Measurements from ENCODE around the gene KIF15.
"Not testable (repeated sequence)": the region's sequence is repeated elsewhere in the genome, so short reads cannot be mapped to it uniquely, and the experiment has no call there.

Gene KIF15

DNA sequence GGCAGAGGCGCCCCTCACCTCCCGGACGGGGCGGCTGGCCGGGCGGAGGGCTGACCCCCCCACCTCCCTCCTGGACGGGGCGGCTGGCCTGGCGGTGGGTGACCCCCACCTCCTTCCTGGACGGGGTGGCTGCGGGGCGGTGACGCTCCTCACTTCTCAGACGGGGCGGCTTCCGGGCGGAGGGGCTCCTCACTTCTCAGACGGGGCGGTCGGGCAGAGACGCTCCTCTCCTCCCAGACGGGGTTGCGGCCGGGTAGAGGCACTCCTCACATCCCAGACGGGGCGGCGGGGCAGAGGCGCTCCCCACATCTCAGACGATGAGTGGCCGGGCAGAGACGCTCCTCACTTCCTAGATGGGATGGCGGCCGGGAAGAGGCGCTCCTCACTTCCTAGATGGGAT lies 59.6 kb downstream of the KIF15 start:
- not testable (repeated sequence) for DNase-seq (ENCODE audit: low spot score)

DNA sequence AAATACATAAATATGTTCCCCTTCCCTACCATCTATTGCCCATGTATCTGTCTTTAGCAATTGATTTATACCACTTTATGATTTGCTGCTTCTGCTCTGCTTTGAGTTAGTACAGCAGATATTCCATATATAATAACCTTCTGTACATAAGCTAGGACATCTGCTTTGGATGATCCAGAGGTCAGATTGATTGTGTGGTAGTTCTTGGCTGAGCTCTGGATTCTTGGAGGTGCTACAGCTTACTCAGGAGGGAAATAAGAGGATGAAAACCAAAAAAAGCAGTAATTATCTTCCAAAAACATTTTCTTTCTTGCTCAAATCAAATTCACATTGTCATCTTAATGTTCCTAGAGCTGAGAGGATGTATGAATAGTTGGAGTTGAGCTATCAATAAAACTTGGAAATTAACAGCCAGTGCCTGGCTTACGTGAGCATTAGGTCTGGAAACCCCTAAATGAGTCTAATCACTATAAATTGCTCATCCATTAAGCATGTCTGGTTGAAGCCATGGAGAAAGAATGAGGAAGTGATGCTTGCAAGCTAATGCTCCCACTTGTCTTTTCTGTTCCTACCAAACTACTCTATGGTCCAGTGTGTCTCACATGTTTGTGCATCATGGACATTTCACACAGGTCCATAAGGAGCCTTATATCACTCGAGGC lies 63.8 kb downstream of the KIF15 start:
- no peak for DNase-seq (ENCODE audit: low spot score)

DNA sequence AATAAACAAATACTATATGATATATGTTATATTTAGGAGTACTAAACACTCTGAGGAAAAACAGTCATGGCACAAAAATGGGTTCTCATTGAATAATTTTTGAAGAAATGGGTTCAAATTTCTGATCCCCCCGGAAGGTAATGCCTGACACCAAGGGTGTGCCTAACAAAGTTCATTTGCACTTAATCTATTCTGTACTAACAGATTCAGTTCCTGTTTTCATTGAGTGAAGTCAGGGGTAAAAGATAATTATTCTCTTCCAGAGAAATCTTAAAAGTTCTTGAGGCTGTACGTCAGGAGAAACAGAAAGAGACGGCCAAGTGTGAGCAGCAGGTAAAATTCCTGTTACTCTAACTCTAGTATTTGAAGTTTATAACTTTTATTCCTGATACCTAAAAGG lies 65.6 kb downstream of the KIF15 start:
- no peak for DNase-seq (ENCODE audit: low spot score)

DNA sequence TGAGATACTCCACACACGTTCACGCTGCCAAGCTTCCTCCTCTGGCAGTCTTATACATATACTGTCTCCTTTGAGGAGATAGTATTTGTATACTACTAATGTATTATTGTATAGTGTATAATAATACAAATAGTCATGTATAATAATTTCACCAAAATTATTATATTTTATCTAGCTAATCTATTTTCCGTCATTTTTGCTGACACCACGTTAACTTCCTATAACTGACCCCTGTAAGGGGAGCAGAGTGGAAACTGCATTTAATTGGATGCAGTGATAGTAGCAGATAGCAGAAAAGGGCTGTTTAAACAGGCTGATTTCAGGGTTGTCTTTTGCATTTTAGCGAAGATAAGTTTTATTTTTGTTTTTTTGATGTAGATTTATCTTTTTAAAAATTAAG lies 69.6 kb downstream of the KIF15 start:
- no peak for DNase-seq (ENCODE audit: low spot score)

DNA sequence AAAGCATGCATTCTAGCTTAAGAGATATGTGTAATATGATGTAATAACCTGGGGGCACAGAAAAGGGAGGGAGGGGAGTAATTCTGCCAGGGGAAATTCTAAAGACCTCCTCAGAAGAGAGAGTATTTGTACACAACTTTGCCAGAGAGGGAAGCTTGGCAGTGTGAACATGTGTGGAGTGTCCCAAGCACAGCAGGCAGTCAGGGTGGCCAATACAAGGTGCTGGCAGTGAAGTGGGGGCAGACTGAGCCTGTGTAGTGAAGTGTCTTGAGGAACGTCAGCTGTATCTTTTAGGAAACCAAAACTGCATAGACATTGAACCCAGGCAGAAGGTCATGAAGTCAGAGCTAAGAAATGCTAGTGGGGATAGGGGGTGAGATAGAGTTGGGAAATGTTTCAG lies 70.4 kb downstream of the KIF15 start:
- DNase-seq (ENCODE audit: low spot score), result no peak

DNA sequence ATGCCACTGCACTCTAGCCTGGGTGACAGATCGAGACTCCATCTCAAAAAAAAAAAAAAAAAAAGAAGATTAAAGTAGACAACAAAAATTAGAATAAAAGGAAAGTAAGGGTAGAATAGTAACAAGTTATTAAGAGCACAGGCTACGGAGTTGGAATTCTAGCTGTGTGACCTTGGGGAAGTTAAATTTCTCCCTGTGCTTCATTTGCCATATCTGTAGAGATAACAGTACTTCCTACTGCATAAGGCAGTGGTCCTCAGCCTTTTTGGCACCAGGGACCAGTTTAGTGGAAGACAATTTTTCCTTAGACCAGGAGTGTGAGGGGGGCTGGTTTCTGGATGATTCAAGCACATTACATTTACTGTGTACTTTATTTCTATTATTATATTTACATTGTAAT lies 71.4 kb downstream of the KIF15 start:
- DNase-seq (ENCODE audit: low spot score), result no peak

DNA sequence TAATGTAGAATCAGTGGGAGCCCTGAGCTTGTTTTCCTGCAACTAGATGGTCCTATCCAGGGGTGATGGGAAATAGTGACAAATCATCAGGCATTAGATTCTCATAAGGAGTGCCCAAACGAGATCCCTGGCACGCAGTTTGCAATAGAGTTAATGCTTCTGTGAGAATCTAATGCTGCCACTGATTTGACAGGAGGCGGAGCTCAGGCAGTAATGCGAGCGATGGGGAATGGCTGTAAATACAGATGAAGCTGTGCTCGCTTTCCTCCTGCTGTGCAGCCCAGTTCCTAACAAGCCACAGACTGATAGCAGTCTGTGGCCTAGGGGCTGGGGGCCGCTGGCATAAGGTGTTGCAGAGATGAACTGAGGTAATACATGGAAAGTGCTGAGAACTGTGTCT lies 71.8 kb downstream of the KIF15 start:
- no peak for DNase-seq (ENCODE audit: low spot score)

DNA sequence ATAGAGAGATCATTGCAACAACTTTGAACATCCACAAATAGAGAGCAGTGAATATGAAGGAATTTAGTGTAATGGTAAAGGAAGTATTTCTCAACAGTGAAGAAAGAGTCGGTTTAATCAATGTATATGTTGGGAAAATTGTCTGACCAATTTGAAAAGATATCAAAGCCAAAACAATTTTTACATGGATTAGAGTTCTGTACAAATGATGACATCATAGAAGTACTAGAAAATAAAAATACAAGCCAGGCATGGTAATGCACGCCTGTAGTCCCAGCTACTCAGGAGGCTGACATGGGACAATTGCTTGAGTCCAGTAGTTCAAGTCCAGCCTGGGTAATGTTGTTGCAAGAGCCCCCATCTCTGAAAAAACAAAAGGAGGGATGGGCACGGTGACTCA lies 74.1 kb downstream of the KIF15 start:
- no peak for DNase-seq (ENCODE audit: low spot score)

DNA sequence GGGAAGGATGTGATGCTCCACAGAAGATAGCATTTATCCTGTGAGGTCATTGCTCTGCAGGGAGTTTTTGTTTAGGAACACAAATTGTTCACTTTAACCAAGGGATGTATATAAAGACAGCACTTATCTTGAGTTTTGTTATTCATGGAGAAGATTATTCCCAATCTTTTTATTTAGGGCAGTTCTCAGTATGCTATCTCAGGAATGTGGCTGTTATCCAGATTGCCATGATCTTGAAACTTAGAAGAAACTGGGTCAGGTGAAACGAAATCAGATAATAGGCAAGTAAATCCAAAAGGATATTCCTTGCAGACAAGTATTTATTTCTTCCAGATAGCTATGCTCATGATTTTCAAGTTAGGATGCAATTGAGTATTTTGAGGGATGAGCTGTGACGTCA lies 80.8 kb downstream of the KIF15 start:
- no peak for DNase-seq (ENCODE audit: low spot score)

DNA sequence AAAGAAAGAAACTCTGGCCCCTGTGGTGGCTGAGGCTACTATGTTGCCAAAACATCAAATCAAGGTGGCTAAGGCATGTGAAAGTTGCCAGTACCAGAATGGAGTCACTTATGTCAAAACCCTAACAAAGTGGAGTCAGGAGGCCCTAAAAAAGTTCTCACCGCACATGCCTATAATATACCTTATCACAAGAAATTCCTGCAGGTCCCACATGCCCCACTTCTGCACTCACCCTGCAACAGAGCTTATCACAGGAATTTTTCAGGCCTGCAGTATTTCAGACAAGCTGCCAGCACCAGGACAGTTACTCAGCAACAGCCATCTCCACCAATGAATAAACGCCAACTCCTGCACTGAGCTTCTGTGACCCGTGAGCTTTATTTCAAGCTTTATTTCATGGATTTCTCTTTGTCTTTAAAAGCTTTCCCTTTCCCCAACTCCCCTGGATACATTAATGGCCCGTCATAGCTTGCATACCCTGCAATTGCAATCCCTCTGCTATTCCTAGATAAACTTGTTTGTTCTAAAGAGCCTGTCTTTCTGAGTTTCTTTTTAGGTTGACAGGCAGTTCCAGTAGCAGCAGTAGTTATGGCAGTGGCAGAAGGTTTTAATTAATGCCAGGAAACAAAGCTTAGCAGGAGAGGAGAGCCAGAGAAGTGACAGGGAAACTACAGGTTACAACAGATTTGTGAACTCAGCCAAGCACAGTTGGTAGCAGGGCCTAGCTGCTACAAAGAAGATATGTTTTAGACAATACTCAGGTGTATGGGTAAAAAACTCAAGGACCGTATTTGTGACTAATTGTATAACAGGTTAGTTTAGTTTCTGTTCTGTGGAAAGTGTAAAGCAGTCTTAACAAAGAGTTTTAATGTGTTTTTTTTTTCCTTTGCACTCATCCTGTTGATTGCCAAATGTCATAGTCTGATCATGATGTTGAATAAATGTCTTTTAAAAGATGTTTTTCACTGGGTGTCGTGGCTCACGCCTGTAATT lies 84.2 kb downstream of the KIF15 start:
- DNase-seq (ENCODE audit: low spot score), result no peak

DNA sequence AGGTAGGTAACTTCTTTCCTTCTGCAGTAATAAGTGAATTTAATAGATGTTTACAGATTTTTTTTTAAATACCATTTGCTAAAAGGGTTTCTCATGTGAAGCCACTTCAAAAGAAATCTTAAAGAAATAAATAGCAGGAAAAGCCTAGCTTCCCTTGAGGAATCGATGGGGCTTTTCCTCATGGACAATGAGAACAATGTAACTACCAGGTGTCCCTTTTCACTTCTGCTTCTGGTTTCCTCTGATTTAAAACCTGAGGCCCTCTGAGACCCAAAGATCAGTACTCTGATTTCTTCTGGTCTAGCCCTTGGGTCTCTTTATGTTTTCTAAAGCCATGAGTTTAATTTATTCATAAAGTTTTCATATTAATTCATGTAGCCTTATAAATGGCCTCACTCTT lies 87.0 kb downstream of the KIF15 start:
- DNase-seq (ENCODE audit: low spot score), result no peak

DNA sequence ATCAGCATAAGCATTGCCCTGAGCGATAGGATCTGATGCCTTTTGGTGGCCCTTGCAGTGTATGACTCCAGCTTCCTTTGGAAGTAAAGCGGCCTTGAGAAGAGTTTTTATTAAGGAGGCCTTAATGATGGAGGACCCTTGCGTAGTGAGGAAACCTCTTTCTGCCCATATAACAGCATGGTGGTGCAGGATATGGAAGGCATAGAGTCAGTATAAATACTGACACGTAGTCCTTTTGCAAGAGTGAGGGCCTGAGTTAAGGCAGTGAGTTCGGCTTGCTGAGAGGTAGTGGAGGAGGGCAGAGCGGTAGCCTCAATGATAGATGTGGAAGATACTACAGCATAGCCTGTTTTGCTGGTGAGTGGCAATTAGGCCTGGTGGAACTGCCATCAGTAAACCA lies 95.1 kb downstream of the KIF15 start:
- DNase-seq (ENCODE audit: low spot score), result not testable (repeated sequence)

DNA sequence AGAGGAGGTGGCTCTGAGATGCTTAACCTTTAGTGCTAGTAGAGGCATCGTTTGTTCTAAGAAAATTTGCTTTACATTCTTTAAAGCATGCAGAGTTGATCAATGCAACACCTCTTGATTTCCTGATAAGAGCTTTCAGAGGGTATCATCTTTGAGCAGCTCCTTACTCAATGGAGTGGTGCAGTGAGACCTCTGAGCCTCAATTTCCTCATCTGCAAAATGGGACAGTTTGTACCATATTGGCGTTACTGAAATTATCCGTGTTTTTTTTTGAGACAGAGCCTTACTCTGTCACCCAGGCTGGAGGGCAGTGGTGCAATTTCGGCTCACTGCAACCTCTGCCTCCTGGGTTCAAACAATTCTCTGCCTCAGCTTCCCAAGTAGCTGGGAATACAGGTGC lies 98.5 kb downstream of the KIF15 start:
- DNase-seq (ENCODE audit: low spot score), result no peak

DNA sequence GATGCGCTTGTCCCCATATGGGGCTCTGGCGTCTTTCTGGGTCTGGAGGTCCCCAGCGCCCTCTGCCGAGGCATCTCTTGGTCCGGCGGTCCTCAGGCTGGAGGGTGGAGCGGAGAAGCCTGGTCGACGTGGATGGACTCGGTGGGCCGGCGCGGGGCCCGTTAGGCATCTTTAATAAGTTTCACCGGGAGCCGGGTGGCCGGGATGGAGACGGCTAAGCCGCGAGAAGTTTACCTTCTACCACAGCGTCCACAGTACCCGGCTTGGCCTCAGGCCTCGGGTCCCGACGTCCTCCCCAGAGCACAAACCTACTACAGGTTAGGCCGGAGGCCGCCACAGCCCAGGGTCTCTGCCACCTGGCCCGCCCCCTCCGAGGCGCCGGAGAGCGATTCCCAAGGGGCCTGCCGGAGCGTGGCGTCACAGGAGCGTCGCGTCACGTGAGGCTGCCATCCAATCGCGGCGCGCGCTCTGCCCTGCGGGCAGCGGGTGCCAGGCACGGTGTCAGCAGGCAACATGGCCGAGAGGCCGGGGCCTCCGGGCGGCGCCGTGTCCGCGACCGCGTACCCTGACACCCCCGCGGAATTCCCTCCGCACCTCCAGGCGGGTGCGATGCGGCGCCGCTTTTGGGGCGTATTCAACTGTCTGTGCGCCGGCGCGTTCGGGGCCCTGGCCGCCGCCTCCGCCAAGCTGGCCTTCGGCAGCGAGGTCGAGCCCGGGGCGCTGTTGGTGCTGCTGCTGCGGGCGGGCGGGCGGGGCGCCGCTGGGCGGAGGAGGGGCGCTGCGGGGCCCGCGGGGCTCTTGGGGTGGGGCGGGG lies 100.0 kb downstream of the KIF15 start, which contains the start of gene TMEM42:
TSS of gene TMEM42 (plus strand) at position 501 of the 814 bp plus-strand sequence. CDS start at position 514, 13 bp downstream.
- no peak for DNase-seq (ENCODE audit: low spot score)

DNA sequence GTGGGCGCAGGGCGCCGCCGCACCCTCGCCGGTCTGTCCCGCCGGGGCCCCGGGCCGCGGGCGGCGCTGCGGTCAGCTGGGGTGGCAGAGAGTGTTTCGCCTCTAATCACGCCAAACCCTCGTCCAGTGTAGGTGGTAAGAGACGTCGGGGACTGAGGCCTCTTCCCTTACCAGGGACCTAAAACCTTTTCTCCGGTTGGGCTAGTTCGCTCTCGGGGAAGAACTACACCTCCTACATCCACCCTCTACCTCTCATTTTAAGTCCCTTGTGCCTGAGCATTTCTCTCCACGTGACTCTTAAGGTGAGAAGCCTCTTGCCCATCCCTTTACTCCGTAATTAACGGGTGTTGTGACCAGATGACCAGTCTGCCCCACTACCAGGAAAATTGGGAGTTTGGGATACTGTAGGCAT lies 100.6 kb downstream of the KIF15 start:
- no peak for DNase-seq (ENCODE audit: low spot score)

DNA sequence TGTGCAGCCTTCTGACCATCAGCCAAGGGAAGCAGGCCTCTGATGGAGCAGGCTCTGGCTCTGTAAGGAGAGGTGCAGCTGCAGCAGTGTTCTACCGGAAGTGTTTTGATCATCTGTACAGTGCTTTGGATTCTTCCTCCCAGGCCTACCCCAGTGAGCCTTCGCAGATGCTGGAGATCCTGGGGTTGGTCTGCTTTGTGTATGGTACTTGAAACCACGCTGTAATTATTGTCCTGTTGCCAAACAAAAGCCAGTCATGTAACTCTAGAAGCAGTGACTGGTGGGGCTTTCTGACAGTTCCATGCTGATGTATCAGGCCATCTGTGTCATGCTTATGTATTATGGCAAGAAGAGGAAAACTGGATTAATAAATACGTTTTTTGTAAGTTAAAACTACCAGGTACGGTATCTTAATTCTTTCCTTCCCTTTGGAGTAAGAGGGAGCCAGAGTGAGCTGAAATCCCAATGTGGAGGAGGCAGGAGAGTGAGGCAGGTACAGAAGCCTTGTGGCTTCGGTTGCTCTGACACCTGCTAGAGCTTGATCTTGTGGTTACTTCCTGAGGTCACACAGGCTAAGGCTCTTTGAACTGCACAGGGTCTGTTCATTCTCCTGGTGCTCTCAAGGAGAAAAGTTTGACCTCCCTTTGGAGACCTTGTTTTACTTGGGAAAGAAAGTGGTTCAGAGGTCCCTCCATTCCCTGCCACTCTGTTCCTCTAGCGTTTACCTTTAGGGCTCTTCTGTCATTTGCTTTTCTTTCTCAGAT lies 103.9 kb downstream of the KIF15 start:
- DNase-seq (ENCODE audit: low spot score), result no peak

DNA sequence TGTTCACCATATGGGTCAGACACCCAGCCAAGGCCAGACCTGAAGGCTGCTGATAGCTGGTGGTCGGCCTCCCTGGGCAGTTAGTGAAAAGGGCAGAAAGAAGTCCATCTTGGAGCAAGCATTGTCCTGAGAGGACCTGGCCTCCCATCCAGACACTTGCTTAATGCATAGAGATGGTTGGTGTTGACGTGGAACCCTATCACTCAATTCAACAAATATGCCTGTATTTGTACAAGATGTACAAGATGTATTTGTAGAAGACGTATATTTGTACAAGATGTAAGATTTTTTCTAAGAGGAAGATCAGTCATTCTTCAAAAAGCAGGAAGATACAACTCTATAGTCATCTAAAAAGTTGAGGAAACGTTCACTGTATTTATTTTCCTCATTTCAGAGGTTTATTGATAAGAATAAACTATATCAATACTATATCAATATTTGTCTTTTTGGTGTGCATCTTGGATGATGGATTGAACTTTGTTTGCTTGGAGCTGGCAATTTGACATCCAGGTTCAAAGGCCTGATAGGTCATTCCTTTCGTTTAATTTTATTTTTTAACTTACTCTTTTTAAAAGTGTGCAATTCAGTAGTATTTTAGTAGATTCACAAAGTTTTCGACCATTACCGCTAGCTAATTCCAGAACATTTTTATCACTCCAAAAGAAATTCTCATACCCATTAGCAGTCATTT lies 106.0 kb downstream of the KIF15 start:
- DNase-seq (ENCODE audit: low spot score), result no peak

DNA sequence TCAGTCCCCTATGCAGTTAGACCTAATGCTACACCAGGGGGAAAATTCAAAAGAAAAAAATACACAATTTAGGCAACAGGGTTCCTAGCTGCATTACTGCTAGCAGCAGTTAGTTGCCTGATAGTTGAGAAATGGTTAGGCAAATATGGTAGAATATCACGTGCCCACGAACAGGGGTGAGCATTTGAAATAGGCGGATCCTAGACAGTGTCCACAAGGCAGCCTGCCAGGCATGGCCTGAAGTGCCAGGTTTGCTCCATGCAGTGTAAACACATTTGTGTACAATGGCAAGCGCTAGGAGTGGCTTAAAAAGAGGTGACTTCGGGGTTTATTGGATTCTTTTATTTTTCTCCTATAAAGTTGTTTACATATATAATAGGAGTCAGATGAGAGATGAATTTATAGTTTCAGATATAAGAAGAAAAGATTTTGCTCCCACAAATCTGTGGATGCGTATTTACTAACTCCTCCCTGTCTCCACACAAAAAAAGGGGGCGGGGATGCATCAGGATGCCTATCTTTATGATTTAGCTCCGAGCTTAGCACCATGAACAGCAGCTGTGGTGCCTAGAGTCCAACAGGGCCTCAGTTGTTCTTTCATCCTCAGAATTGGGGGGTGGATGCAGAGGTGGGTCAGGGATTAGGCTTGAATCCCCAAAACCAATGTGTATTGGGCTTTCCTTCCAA lies 108.9 kb downstream of the KIF15 start:
- DNase-seq (ENCODE audit: low spot score), result no peak

DNA sequence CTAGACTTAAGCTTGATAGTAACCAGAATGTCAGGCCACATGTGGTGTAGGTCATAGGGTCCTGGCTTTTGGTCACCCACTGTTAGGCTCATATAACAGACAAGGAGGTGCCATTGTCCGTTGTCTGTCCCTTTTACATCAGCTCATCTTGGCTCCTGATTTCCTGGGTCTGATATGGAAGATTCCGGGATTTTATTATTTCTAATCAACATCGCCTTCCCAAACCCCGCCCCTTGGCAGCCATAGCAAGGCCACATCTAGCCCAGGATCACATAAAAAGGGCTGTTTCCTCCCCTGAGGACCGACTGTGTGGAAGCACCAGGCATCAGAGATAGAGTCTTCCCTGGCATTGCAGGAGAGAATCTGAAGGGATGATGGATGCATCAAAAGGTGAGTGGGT lies 112.7 kb downstream of the KIF15 start, which contains the start of gene TGM4:
TSS of gene TGM4 (plus strand) at position 301 of the 400 bp plus-strand sequence. CDS start at position 372, 71 bp downstream.
- DNase-seq (ENCODE audit: low spot score), result no peak

DNA sequence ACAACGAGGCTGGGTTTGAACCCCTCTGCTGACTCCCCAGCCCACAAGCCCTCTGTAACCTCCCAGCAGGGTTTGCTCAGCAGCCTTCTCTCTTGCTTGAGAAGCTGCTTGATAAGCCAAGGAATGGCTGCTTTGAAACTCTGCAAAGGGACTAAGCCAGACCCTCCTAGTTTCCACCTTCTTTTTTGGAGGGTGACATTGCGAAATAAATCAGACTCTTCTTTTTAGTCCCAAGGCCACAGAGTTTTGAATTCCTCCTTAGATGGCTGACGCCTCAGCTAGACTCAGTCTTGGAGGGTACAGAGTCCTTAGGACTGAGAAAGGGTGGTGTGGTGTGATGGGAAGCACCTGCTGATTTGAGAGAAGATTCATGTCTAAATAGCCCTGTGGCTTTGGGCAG lies 114.0 kb downstream of the KIF15 start:
- no peak for DNase-seq (ENCODE audit: low spot score)
